Spleen (tissue), 11 donors: ENCODE measurements around the gene CRYL1. TPM values are rescaled to one million over a fixed set of nuclear protein-coding genes. Genes with fewer than 3 reads are reported as not detected.

Experiments used
- DNase-seq: peaks from one replicate; pipeline ENCODE4 v3.0.0-alpha.2; 2020
- H3K27ac ChIP-seq, 8 donors: fragments of 200-600 bp; sonication (generic) in 7 of 8; 1 replicate in 4 of 8; 2 replicates in 4 of 8; pipeline versions ENCODE4 v1.5.0 to v1.8.0; 2016 to 2021; ENCODE audit warnings: inconsistent platforms in 4 of 8, mild to moderate bottlenecking in 4 of 8, moderate library complexity in 1 of 8
- H3K27me3 ChIP-seq, 7 donors: fragments of 200-600 bp; sonication (generic) in 6 of 7; replicated peaks in 1 of 7; 1 replicate in 4 of 7; 2 replicates in 3 of 7; pipeline versions ENCODE4 v1.5.0 to v1.8.0; 2016 to 2021; ENCODE audit warnings: inconsistent platforms in 3 of 7, mild to moderate bottlenecking in 1 of 7
- H3K36me3 ChIP-seq, 6 donors: fragments of 200-600 bp; sonication (generic) in 5 of 6; 1 replicate in 4 of 6; 2 replicates in 2 of 6; pipeline versions ENCODE4 v1.5.0 to v1.8.0; 2016 to 2021; ENCODE audit warnings: inconsistent platforms in 2 of 6
- H3K4me1 ChIP-seq, 6 donors: fragments of 200-600 bp; sonication (generic) in 5 of 6; 1 replicate in 3 of 6; 2 replicates in 3 of 6; pipeline versions ENCODE4 v1.5.0 to v1.8.0; 2016 to 2021; ENCODE audit warnings: inconsistent platforms in 3 of 6
- H3K4me3 ChIP-seq, 8 donors: fragments of 200-600 bp; sonication (generic) in 7 of 8; 1 replicate in 4 of 8; 2 replicates in 4 of 8; pipeline versions ENCODE4 v1.5.0 to v1.8.0; 2016 to 2021; ENCODE audit warnings: inconsistent platforms in 4 of 8, mild to moderate bottlenecking in 4 of 8, moderate library complexity in 2 of 8
- H3K9me3 ChIP-seq, 8 donors: fragments of 200-600 bp; sonication (generic) in 7 of 8; 1 replicate in 4 of 8; 2 replicates in 4 of 8; pipeline versions ENCODE4 v1.5.0 to v1.8.0; 2016 to 2021; ENCODE audit warnings: inconsistent platforms in 4 of 8
- CTCF ChIP-seq, 11 experiments: fragments of 200-600 bp in 7 of 11; fragments of 450-650 bp in 4 of 11; sonication (generic) in 4 of 11; IDR thresholded peaks in 8 of 11; conservative IDR thresholded peaks in 3 of 11; 1 replicate in 7 of 11; 2 replicates in 4 of 11; pipeline versions ENCODE4 v1.4.0 to v1.8.0; 2016 to 2021; ENCODE audit warnings: antibody characterized with exemption in 11 of 11, inconsistent platforms in 4 of 11, mild to moderate bottlenecking in 1 of 11
- POLR2A ChIP-seq, 3 donors: fragments of 450-650 bp; IDR thresholded peaks; one replicate each; pipeline ENCODE4 v1.5.1; 2017; ENCODE audit warnings: antibody characterized with exemption in 3 of 3, mild to moderate bottlenecking in 1 of 3
- POLR2AphosphoS5 ChIP-seq, 3 donors: sonication (generic); formaldehyde crosslinking; IDR thresholded peaks; one replicate each; pipeline ENCODE4 v1.5.1; 2017; ENCODE audit warnings: antibody characterized with exemption in 3 of 3
- WGBS, 5 donors: extraction: QIAGEN DNeasy Blood & Tissue Kit in 3 of 5; methylation state at CpG; one replicate each; pipeline versions ENCODE4 v1.1.5 to v1.1.7; 2013 to 2018; 5-methylcytosine and 5-hydroxymethylcytosine counted together
- intact Hi-C: fragments of 100-400 bp; cut with DNase I; formaldehyde crosslinking; loops from one replicate; pipeline ENCODE4 v1.15.0; 2023; ENCODE audit warnings: low total_unique reads
- polyA plus RNA-seq, 3 donors: library from polyadenylated mRNA; stranded (reverse); fragments of 200-250 nt; gene quantifications; one replicate each; pipeline ENCODE4 v1.2.1, GENCODE V29; 2013
- total RNA-seq, 7 donors: library from RNA; depleted of rRNA in 3 of 7; stranded (reverse); fragments of >200 nt in 3 of 7; fragmentation: NEBNext Ultra II Directional in 4 of 7; extraction: Animal tissue kit (Norgen Biotek cat#: 25700) in 4 of 7; gene quantifications; one replicate each; pipeline versions ENCODE4 v1.1.0 to v1.2.1, GENCODE V29; 2016 to 2021
- donor health status: healthy with polysubstance abuse.
- donor health status: DM: no; HTN: no; CAD: no; lungs with moderate emphysema.
- donor health status: DM: no; HTN: no; CAD: no.
- donor health status: Bipolar disorder and iron deficiency.
- donor health status: healthy.
- donor health status: DM: no; HTN: no; CAD: no.
- donor health status: DM: yes; HTN: yes; CAD: no.

CRYL1 gene
- total and polyA plus RNA-seq, 10 donors = 13.5 to 46.5 (median 29.0) TPM

DNA sequence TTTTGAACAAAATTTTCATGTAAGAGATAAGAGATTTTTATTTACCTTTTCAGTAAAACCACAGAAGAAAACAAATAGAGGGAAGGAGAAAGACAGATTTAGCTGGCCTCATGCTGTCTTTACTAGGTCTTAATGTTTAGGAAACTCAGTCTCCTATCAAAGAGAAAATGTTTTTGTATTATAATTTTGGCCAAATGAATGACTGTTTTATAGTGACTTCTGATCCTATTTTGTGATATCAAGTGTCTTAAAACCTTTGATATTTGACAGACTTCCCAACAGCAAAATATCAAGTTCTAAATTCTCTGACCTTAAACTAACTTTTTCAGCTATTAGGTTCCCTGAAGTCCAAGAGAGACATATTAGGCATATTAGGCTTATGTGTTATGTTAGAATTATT is 27.0 kb downstream of the CRYL1 start:
- H3K9me3 ChIP-seq = peaks cover 0 to 14% (median 8%) of the 10 kb centered on the region in 8 donors
- no peaks in the 10 kb centered on the region for H3K27me3 ChIP-seq
- peaks cover 0 to 20% (median 11%) of the 10 kb centered on the region in 6 donors for H3K4me1 ChIP-seq
- TF ChIP-seq POLR2A (IDR thresholded peaks at IDR 0.05) (no peak), CTCF (IDR thresholded peaks at IDR 0.05 in 8 of 11, conservative IDR thresholded peaks at IDR 0.05 in 3 of 11) (no peak), POLR2AphosphoS5 (IDR thresholded peaks at IDR 0.05) (no peak)
- H3K4me3 ChIP-seq = no peak overlapping the region
- intact Hi-C loops = loop anchor here (5.0 to 10.0 kb wide), 2 partner anchors 206 to 329 kb away; partner anchors contain the start of gene IL17D
- H3K36me3 ChIP-seq = no peaks in the 10 kb centered on the region
- H3K27ac ChIP-seq = no peak overlapping the region
- DNase-seq = no peak

DNA sequence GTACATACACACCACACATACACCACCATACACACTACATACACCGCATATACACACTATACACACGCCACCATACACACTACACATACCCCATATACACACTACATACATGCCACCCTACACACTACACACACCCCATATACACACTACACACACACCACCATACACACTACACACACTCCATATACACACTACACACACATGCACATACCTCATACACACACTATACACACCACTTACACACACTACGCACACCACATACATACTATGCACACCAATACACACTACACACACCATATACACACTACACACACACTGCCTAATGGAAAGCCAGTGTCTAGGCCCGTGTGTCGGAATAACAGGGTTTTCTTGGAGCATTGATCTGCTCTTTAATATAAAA is 27.5 kb downstream of the CRYL1 start:
- no peak overlapping the region for H3K27ac ChIP-seq
- no peak for DNase-seq
- H3K9me3 ChIP-seq = peaks cover 0 to 14% (median 8%) of the 10 kb centered on the region in 8 donors
- TF ChIP-seq POLR2AphosphoS5 (IDR thresholded peaks at IDR 0.05) = no peak
- TF ChIP-seq CTCF (IDR thresholded peaks at IDR 0.05 in 8 of 11, conservative IDR thresholded peaks at IDR 0.05 in 3 of 11) = no peak
- no peak for TF ChIP-seq POLR2A (IDR thresholded peaks at IDR 0.05)
- 59 to 68% (median 66%) methylated on average over 5 of the region's 5 CpGs for WGBS, 5 donors
- no peak overlapping the region for H3K4me3 ChIP-seq
- intact Hi-C loops = loop anchor here (5.0 to 10.0 kb wide), 2 partner anchors 207 to 329 kb away; partner anchors contain the start of gene IL17D
- H3K36me3 ChIP-seq = no peaks in the 10 kb centered on the region
- no peaks in the 10 kb centered on the region for H3K27me3 ChIP-seq
- peaks cover 0 to 20% (median 11%) of the 10 kb centered on the region in 6 donors for H3K4me1 ChIP-seq

- peaks cover 0 to 14% (median 8%) of the 10 kb centered on the region in 8 donors for H3K9me3 ChIP-seq
- TF ChIP-seq CTCF (IDR thresholded peaks at IDR 0.05 in 8 of 11, conservative IDR thresholded peaks at IDR 0.05 in 3 of 11) = no peak
- no peak for DNase-seq
- H3K4me3 ChIP-seq = no peak overlapping the region
- no peaks in the 10 kb centered on the region for H3K36me3 ChIP-seq
- no peaks in the 10 kb centered on the region for H3K27me3 ChIP-seq
- peaks cover 0 to 20% (median 11%) of the 10 kb centered on the region in 6 donors for H3K4me1 ChIP-seq
- 73 to 83% (median 81%) methylated on average over 10 of the region's 10 CpGs for WGBS, 5 donors
- intact Hi-C loops = loop anchor here (5.0 to 10.0 kb wide), 2 partner anchors 208 to 330 kb away; partner anchors contain the start of gene IL17D
- no peak overlapping the region for H3K27ac ChIP-seq
Observed at GRCh38 chr13:20497006-20497775, 28.5 kb downstream of the CRYL1 start.
